GM23248 (cell line): ENCODE measurements around the gene RFXANK. TPM values are rescaled to one million over a fixed set of nuclear protein-coding genes. Genes with fewer than 3 reads are reported as not detected.

Experiments used
- DNase-seq: peaks from one replicate; pipeline ENCODE4 v3.0.0-alpha.2; 2015
- H2AFZ ChIP-seq: fragments of 200-600 bp; sonication (generic); 2 replicates; pipeline ENCODE4 v1.6.1; 2016; ENCODE audit warnings: antibody characterized with exemption
- H3F3A ChIP-seq: fragments of 200-600 bp; sonication (generic); 2 replicates; pipeline ENCODE4 v1.6.1; 2016; ENCODE audit warnings: mild to moderate bottlenecking, antibody characterized with exemption, mixed run types; ENCODE audit not compliant: insufficient read depth
- H3K27ac ChIP-seq: fragments of 200-600 bp; sonication (generic); 2 replicates; pipeline ENCODE4 v1.5.1; 2016; ENCODE audit warnings: mild to moderate bottlenecking
- H3K27me3 ChIP-seq: fragments of 200-600 bp; sonication (generic); replicated peaks from 2 replicates; pipeline ENCODE4 v1.6.1; 2016; ENCODE audit warnings: mild to moderate bottlenecking; ENCODE audit not compliant: insufficient read depth
- H3K36me3 ChIP-seq: fragments of 200-600 bp; sonication (generic); 2 replicates; pipeline ENCODE4 v1.6.1; 2016; ENCODE audit warnings: low read depth, mild to moderate bottlenecking
- H3K4me1 ChIP-seq: fragments of 200-600 bp; sonication (generic); 2 replicates; pipeline ENCODE4 v1.6.1; 2016; ENCODE audit warnings: mild to moderate bottlenecking; ENCODE audit not compliant: insufficient read depth
- H3K4me2 ChIP-seq: fragments of 200-600 bp; sonication (generic); one replicate; pipeline ENCODE4 v1.6.1; 2016; ENCODE audit warnings: mild to moderate bottlenecking; ENCODE audit not compliant: unreplicated experiment
- H3K4me3 ChIP-seq: fragments of 200-600 bp; sonication (generic); 2 replicates; pipeline ENCODE4 v1.5.1; 2016; ENCODE audit warnings: mild to moderate bottlenecking
- H3K79me2 ChIP-seq: fragments of 200-600 bp; sonication (generic); 2 replicates; pipeline ENCODE4 v1.6.1; 2016; ENCODE audit warnings: mild to moderate bottlenecking; ENCODE audit not compliant: insufficient read depth
- H3K9ac ChIP-seq: fragments of 200-600 bp; sonication (generic); 2 replicates; pipeline ENCODE4 v1.6.1; 2016; ENCODE audit warnings: mild to moderate bottlenecking
- H3K9me2 ChIP-seq: fragments of 200-600 bp; sonication (generic); 2 replicates; pipeline ENCODE4 v1.6.1; 2016; ENCODE audit warnings: mixed run types, mild to moderate bottlenecking, moderate library complexity; ENCODE audit not compliant: insufficient read depth
- H3K9me3 ChIP-seq: fragments of 200-600 bp; sonication (generic); one replicate; pipeline ENCODE4 v1.6.1; 2017; ENCODE audit warnings: low read depth
- H4K20me1 ChIP-seq: fragments of 200-600 bp; sonication (generic); 2 replicates; pipeline ENCODE4 v1.6.0; 2016; ENCODE audit not compliant: insufficient read depth
- EZH2 ChIP-seq: fragments of 200-600 bp; sonication (generic); IDR thresholded peaks from 2 replicates; pipeline ENCODE4 v1.6.1; 2018; ENCODE audit warnings: antibody characterized with exemption, mild to moderate bottlenecking; ENCODE audit not compliant: insufficient read depth, poor library complexity, severe bottlenecking
- EZH2phosphoT487 ChIP-seq: fragments of 200-600 bp; sonication (generic); IDR thresholded peaks from 2 replicates; pipeline ENCODE4 v1.6.1; 2018; ENCODE audit warnings: antibody characterized with exemption, moderate library complexity, mild to moderate bottlenecking, low read depth; ENCODE audit not compliant: insufficient read depth
- WGBS, 2 experiments: methylation state at CpG; one replicate each; pipeline ENCODE4 v1.1.6; 2015 to 2017; ENCODE audit warnings: low lambda C conversion rate in 2 of 2, low coverage in 1 of 2; ENCODE audit errors: missing lambda C conversion rate in 2 of 2; 5-methylcytosine and 5-hydroxymethylcytosine counted together
- in situ Hi-C: fragments of 300-500 bp; cut with MboI; formaldehyde crosslinking; loops from 2 replicates; pipeline ENCODE4 v1.15.0; 2020
- polyA plus RNA-seq: library from polyadenylated mRNA; unstranded; fragments of >200 nt; fragmentation: Nextera tagmentation; extraction: Ambion mirVana; gene quantifications from 2 replicates; pipeline ENCODE4 v1.2.1, GENCODE V29; 2016
- total RNA-seq: library from RNA; depleted of rRNA; stranded (reverse); fragments of >200 nt; shearing (Covaris generic); gene quantifications from 2 replicates; pipeline ENCODE4 v1.2.3, GENCODE V29; 2014

Gene RFXANK
- total and polyA plus RNA-seq, 2 experiments from 2014 or later: 42.6 to 44.5 TPM

DNA sequence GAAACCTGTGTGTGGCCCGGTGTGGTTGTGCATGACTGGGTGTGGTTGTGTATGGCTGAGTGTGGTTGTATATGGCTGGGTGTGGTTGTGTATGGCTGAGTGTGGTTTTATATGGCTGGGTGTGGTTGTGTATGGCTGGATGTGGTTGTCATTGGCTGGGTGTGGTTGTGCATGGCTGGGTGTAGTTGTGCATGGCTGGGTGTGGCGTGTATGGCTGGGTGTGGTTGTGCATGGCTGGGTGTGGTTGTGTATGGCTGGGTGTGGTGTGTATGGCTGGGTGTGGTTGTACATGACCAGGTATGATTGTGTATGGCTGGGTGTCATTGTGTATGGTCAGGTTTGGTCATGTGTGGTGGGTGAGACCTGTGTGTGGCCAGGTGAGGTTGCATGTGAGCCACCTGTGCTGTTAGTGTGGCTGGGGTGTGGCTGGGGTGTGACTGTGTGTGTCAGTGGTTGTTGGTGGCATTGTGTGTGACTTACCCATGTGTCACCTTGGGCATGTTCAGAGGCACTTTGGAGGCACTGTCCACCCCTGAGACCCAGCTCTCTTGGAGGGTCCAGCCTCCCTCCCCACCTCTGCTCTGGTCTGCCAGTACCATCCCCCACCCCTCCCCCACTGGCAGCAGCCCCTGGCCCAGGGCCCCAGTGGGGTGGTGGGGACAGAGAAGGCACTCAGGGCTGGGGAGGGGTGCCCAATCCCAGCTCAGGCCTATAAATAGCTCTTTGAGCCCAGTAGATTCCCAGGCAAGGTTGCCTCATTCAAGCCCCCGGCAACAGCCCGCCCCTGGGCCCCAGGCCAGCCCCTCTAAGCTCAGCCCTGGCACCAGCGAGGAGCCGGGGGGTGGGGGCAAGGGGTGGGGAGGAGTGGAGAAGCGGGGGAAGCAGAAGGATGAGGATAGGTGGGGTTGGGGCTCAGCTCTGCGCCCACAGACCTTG, 15.8 kb downstream of the RFXANK start:
- DNase-seq: no peak
- H3K4me3 ChIP-seq: no peak overlapping the region
- H3K4me2 ChIP-seq: no peak overlapping the region
- peaks cover 18% of the 10 kb centered on the region for H3K27me3 ChIP-seq
- no peaks in the 10 kb centered on the region for H3K36me3 ChIP-seq
- 41 to 87% methylated on average over 3 to 8 of the region's 8 CpGs for WGBS, 2 experiments
- H3K9ac ChIP-seq: no peak overlapping the region
- H4K20me1 ChIP-seq: no peaks in the 10 kb centered on the region
- no peaks in the 10 kb centered on the region for H3K9me3 ChIP-seq
- H3K79me2 ChIP-seq: no peaks in the 10 kb centered on the region
- H3K4me1 ChIP-seq: no peaks in the 10 kb centered on the region
- no peaks in the 10 kb centered on the region for H3F3A ChIP-seq
- H3K27ac ChIP-seq: no peak overlapping the region
- in situ Hi-C loops: no loop called here
- no peak overlapping the region for H2AFZ ChIP-seq
- TF ChIP-seq EZH2phosphoT487 (no peak), EZH2 (no peak)
- H3K9me2 ChIP-seq: no peaks in the 10 kb centered on the region

DNA sequence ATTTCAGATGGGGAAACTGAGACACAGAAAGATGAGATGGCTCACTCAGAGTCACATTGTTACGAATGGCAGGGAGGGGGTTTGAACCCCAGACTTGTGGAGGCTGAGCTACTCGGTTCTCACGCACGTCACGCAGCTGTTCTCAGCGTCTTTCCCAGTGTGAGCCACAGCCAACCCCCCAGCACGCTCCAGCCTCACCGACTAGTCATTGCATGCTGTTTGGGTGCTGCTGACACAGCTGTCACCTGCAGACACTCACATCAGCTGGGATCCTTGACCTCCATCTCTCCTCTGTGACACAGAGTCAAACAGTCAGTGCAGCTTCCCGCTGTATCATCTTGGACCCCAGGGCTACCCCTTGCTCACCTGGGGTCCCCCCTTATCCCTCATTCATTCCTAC, 17.3 kb downstream of the RFXANK start:
- Histone ChIP-seq H3K9me2 (no peaks in the 10 kb centered on the region), H3F3A (no peaks in the 10 kb centered on the region), H3K9me3 (no peaks in the 10 kb centered on the region), H3K9ac (no peak overlapping the region), H3K36me3 (no peaks in the 10 kb centered on the region), H4K20me1 (no peaks in the 10 kb centered on the region), H3K4me3 (no peak overlapping the region), H3K27me3 (peaks cover 20% of the 10 kb centered on the region), H3K27ac (no peak overlapping the region), H3K4me2 (no peak overlapping the region), H2AFZ (no peak overlapping the region), H3K4me1 (no peaks in the 10 kb centered on the region), H3K79me2 (no peaks in the 10 kb centered on the region)
- DNase-seq: no peak
- TF ChIP-seq EZH2phosphoT487 (no peak), EZH2 (no peak)
- WGBS, 2 experiments: 55 to 61% methylated on average over 9 of the region's 9 CpGs
- in situ Hi-C loops: no loop called here

DNA sequence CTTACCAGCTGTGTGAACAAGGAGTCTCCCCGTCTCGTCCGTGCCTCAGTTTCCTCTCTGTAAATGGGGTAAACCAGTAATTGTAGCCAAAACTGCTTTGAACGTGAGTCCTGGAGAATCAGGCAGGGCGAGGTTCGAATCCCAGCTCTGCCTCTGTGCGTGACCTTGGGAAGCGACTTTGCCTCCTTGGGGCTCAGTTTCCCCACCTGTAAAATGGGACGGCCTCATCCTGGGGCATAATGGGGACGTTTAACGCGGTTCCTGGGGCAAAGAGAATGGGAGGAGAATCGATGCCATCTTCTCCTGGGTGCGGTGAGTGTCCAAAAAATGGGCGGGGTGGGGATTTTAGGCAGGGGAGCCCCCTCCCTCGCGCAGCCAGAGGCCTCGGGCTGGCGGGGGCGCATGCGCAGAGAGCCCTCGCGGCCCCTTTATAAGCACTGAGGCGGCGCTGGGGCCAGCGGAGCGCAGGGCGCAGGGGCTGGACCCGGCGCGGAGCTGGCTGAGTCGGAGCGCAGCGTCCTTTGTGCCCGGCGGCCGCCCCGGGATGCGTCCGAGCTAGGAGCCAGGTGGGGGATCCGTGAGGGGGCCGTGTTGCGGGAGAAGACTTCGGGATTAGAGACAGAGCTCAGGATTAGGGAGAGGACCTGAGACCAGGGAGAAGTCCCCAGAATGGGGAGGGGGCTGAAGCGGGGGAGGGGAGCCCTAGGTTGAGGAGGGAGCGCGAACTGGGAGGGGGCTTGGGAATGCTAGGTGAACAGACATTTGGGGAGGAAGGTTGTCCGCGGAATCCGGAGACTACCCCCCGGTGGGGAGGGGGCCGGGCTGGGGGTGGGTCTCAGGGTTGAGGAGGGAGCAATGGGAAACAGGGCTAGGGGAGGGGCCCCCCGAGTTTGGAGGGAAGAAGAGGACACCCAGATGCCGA, 19.7 kb downstream of the RFXANK start, which contains the start of gene NCAN:
Gene NCAN (plus strand): TSS at position 460 of the 922 bp plus-strand sequence. CDS start 4,996 bp downstream, outside the sequence.
- Histone ChIP-seq H3K9me3 (no peaks in the 10 kb centered on the region), H3K4me2 (no peak within 1 kb of the TSS), H3K27me3 (peaks cover 20% of the 10 kb centered on the region), H3K9ac (no peak within 1 kb of the TSS), H3F3A (no peaks in the 10 kb centered on the region), H3K36me3 (no peaks in the 10 kb centered on the region), H3K4me3 (no peak within 1 kb of the TSS), H3K79me2 (no peaks in the 10 kb centered on the region), H3K27ac (no peak within 1 kb of the TSS), H2AFZ (no peak within 1 kb of the TSS), H3K9me2 (no peaks in the 10 kb centered on the region), H3K4me1 (no peaks in the 10 kb centered on the region), H4K20me1 (no peaks in the 10 kb centered on the region)
- in situ Hi-C loops: no loop called here
- DNase-seq: no peak
- 6 to 9% methylated on average over 37 to 54 of the region's 54 CpGs for WGBS, 2 experiments
- TF ChIP-seq EZH2 (no peak), EZH2phosphoT487 (no peak)

DNA sequence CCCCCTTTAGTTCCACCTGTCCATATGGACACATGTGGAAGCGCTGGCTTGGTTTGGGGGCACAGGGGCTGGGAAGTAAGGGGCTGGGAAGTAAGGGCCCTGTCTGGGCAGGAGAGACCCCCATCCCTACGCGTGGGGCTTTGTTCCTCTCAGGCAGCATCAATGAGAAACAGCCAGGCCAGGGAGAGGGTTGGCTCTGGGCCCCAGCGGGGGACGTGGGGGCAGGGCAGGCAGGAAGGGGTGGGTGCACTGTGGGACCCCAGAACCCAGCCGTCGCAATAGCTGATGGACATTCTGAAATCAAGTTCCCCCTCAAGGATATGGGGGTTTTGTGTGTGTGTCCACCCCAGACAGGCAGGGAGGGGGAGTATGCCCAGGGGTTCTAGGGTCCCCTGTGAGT, 20.9 kb downstream of the RFXANK start:
- no peak overlapping the region for H2AFZ ChIP-seq

More for the DNA sequence above, 20.9 kb downstream of the RFXANK start:
- Histone ChIP-seq H3K4me2 (no peak overlapping the region), H3K27ac (no peak overlapping the region), H3K9me2 (no peaks in the 10 kb centered on the region), H3K79me2 (no peaks in the 10 kb centered on the region), H3F3A (no peaks in the 10 kb centered on the region), H3K36me3 (no peaks in the 10 kb centered on the region), H3K27me3 (peaks cover 20% of the 10 kb centered on the region), H4K20me1 (no peaks in the 10 kb centered on the region), H3K9ac (no peak overlapping the region), H3K4me3 (no peak overlapping the region), H3K4me1 (no peaks in the 10 kb centered on the region), H3K9me3 (no peaks in the 10 kb centered on the region)
- WGBS, 2 experiments: 2 to 6% methylated on average over 7 of the region's 7 CpGs
- in situ Hi-C loops: no loop called here
- no peak for TF ChIP-seq EZH2
- TF ChIP-seq EZH2phosphoT487: no peak
- no peak for DNase-seq
